IMR-90 (cell line): ENCODE results near the gene GSG1. TPM values are rescaled to one million over a fixed set of nuclear protein-coding genes. Genes with fewer than 3 reads are reported as not detected.
A peak's percentile ranks its signal among the peaks of the same experiment; 100 is the strongest.

Source experiments
- ATAC-seq: fragments of 200-7000 bp; cut with Tn5 transposase; 2 replicates; pipeline ENCODE4 v1.9.1; 2020; ENCODE audit warnings: low read depth, mild to moderate bottlenecking, moderate library complexity
- BruUV-seq: library from RNA; stranded (reverse); fragments of 400-500 nt; replicated peaks from 2 replicates; lab custom pipeline; 2021; lab: Mats Ljungman, UMichigan
- CTCF ChIA-PET: fragments of 300-600 bp; formaldehyde crosslinking; extraction: SDS; loops from one replicate; lab custom pipeline; 2021; ENCODE audit warnings: antibody characterized with exemption; lab: Yijun Ruan, JAX
- POLR2A ChIA-PET: fragments of 300-600 bp; sonication (Branson Sonifier 250); formaldehyde crosslinking; loops from one replicate; lab custom pipeline; 2022; ENCODE audit warnings: antibody characterized with exemption; ENCODE audit not compliant: unreplicated experiment; lab: Charles Lee
- DNase-seq: peaks from one replicate; pipeline ENCODE4 v3.0.0; 2013
- H2AFZ ChIP-seq: replicated peaks from 2 replicates; pipeline ENCODE3; 2013; ENCODE audit warnings: low read length, mild to moderate bottlenecking; ENCODE audit not compliant: poor library complexity
- H2AK5ac ChIP-seq: 2 replicates; pipeline ENCODE4 v1.6.1; 2013; ENCODE audit warnings: low read depth, low read length, inconsistent platforms
- H2AK9ac ChIP-seq: replicated peaks from 2 replicates; pipeline ENCODE3; 2013; ENCODE audit warnings: mild to moderate bottlenecking, low read depth, low read length, moderate library complexity; ENCODE audit not compliant: poor library complexity
- H2BK120ac ChIP-seq: 2 replicates; pipeline ENCODE4 v1.6.1; 2013; ENCODE audit warnings: low read depth, low read length, inconsistent platforms
- H2BK15ac ChIP-seq: 3 replicates; pipeline ENCODE4 v1.6.1; 2013; ENCODE audit warnings: low read depth, low read length, inconsistent platforms
- H2BK20ac ChIP-seq: 2 replicates; pipeline ENCODE4 v1.6.1; 2013; ENCODE audit warnings: low read depth, mild to moderate bottlenecking, inconsistent platforms, low read length, moderate library complexity
- H2BK5ac ChIP-seq: 2 replicates; pipeline ENCODE4 v1.6.1; 2013; ENCODE audit warnings: mild to moderate bottlenecking, low read depth, low read length, inconsistent platforms; ENCODE audit not compliant: poor library complexity, severe bottlenecking
- H3K14ac ChIP-seq: replicated peaks from 2 replicates; pipeline ENCODE4 v1.6.1; 2013; ENCODE audit warnings: low read depth, low read length, inconsistent platforms
- H3K18ac ChIP-seq: 2 replicates; pipeline ENCODE4 v1.6.1; 2013; ENCODE audit warnings: low read depth, low read length, control low read depth
- H3K23ac ChIP-seq: 2 replicates; pipeline ENCODE4 v1.6.1; 2013; ENCODE audit warnings: low read depth, low read length, inconsistent platforms
- H3K27ac ChIP-seq: 2 replicates; pipeline ENCODE4 v1.5.1; 2013; ENCODE audit warnings: mild to moderate bottlenecking, control low read depth, low read length; ENCODE audit not compliant: insufficient read depth
- H3K27me3 ChIP-seq: 2 replicates; pipeline ENCODE4 v1.6.1; 2013; ENCODE audit warnings: low read length; ENCODE audit not compliant: control insufficient read depth, insufficient read depth
- H3K36me3 ChIP-seq: 2 replicates; pipeline ENCODE4 v1.6.1; 2013; ENCODE audit warnings: low read length, mixed read lengths; ENCODE audit not compliant: control insufficient read depth, insufficient read depth
- H3K4ac ChIP-seq: 2 replicates; pipeline ENCODE4 v1.6.1; 2013; ENCODE audit warnings: low read depth, low read length, inconsistent platforms
- H3K4me1 ChIP-seq: 2 replicates; pipeline ENCODE4 v1.6.1; 2013; ENCODE audit warnings: low read length, mixed read lengths; ENCODE audit not compliant: control insufficient read depth, insufficient read depth
- H3K4me2 ChIP-seq: 2 replicates; pipeline ENCODE4 v1.6.1; 2013; ENCODE audit warnings: low read depth, mild to moderate bottlenecking, control low read depth, low read length, moderate library complexity
- H3K4me3 ChIP-seq: 2 replicates; pipeline ENCODE4 v1.5.1; 2013; ENCODE audit warnings: low read depth, mild to moderate bottlenecking, control low read depth, low read length, moderate library complexity; ENCODE audit not compliant: insufficient read depth
- H3K56ac ChIP-seq: 2 replicates; pipeline ENCODE4 v1.6.1; 2013; ENCODE audit warnings: low read length, inconsistent platforms; ENCODE audit not compliant: insufficient read depth; ENCODE audit errors: extremely low read depth
- H3K79me1 ChIP-seq, 2 experiments: 2 replicates each; pipeline ENCODE4 v1.6.1; 2013; ENCODE audit warnings: low read length in 2 of 2, inconsistent platforms in 1 of 2, low read depth in 1 of 2
- H3K9ac ChIP-seq: 2 replicates; pipeline ENCODE4 v1.6.1; 2013; ENCODE audit warnings: low read depth, low read length, control low read depth
- H3K9me1 ChIP-seq: 2 replicates; pipeline ENCODE4 v1.6.1; 2013; ENCODE audit warnings: low read length, inconsistent platforms; ENCODE audit not compliant: insufficient read depth
- H3K9me3 ChIP-seq: 2 replicates; pipeline ENCODE4 v1.6.1; 2013; ENCODE audit warnings: low read length; ENCODE audit not compliant: control insufficient read depth, insufficient read depth
- H4K20me1 ChIP-seq: 2 replicates; pipeline ENCODE4 v1.6.1; 2013; ENCODE audit warnings: low read length, inconsistent platforms; ENCODE audit not compliant: insufficient read depth
- H4K5ac ChIP-seq: 2 replicates; pipeline ENCODE4 v1.6.1; 2013; ENCODE audit warnings: mild to moderate bottlenecking, low read depth, low read length, control low read depth
- H4K8ac ChIP-seq, 2 experiments: 2 replicates each; pipeline ENCODE4 v1.6.1; 2013; ENCODE audit warnings: low read depth in 2 of 2, low read length in 2 of 2, control low read depth in 1 of 2, inconsistent platforms in 1 of 2
- H4K91ac ChIP-seq: 2 replicates; pipeline ENCODE4 v1.6.1; 2013; ENCODE audit warnings: low read depth, low read length, inconsistent platforms; ENCODE audit not compliant: insufficient read depth
- BHLHE40 ChIP-seq: fragments of 150-350 bp; IDR thresholded peaks from 2 replicates; pipeline ENCODE4 v1.6.1; 2016; ENCODE audit warnings: mild to moderate bottlenecking, low read depth, low read length
- CEBPB ChIP-seq: IDR thresholded peaks from 2 replicates; pipeline ENCODE4 v1.6.1; 2012; ENCODE audit warnings: low read depth, low read length, improper control_type of control experiment
- CTCF ChIP-seq: conservative IDR thresholded peaks from 2 replicates; pipeline ENCODE4 v1.5.1; 2012; ENCODE audit warnings: mild to moderate bottlenecking, low read depth, low read length, improper control_type of control experiment
- ELK1 ChIP-seq: fragments of 150-350 bp; IDR thresholded peaks from 2 replicates; pipeline ENCODE4 v1.6.1; 2016; ENCODE audit warnings: low read depth, mild to moderate bottlenecking, low read length, moderate library complexity, borderline replicate concordance
- FOS ChIP-seq: fragments of 150-350 bp; IDR thresholded peaks from 2 replicates; pipeline ENCODE4 v1.6.1; 2016; ENCODE audit warnings: low read depth, low read length
- MAFK ChIP-seq: IDR thresholded peaks from 2 replicates; pipeline ENCODE4 v1.6.1; 2012; ENCODE audit warnings: low read depth, low read length, improper control_type of control experiment
- MAZ ChIP-seq: IDR thresholded peaks from 2 replicates; pipeline ENCODE4 v1.6.1; 2012; ENCODE audit warnings: low read depth, mild to moderate bottlenecking, low read length, improper control_type of control experiment, moderate library complexity, borderline replicate concordance
- POLR2A ChIP-seq: IDR thresholded peaks from 2 replicates; pipeline ENCODE4 v1.6.1; 2012; ENCODE audit warnings: mild to moderate bottlenecking, low read depth, low read length
- RAD21 ChIP-seq: IDR thresholded peaks from 2 replicates; pipeline ENCODE4 v1.6.1; 2012; ENCODE audit warnings: low read length, improper control_type of control experiment
- RFX5 ChIP-seq: IDR thresholded peaks from 2 replicates; pipeline ENCODE4 v1.8.0; 2012; ENCODE audit warnings: low read depth, mild to moderate bottlenecking, low read length, moderate library complexity
- SMC3 ChIP-seq: fragments of 150-350 bp; IDR thresholded peaks from 2 replicates; pipeline ENCODE4 v1.6.1; 2016; ENCODE audit warnings: low read depth, mild to moderate bottlenecking, antibody characterized with exemption, low read length, moderate library complexity
- USF2 ChIP-seq: fragments of 150-350 bp; IDR thresholded peaks from 2 replicates; pipeline ENCODE4 v1.6.1; 2017; ENCODE audit warnings: mild to moderate bottlenecking, antibody characterized with exemption, low read length, low read depth
- WGBS, 2 experiments: methylation state at CpG; one replicate each; pipeline versions ENCODE4 v1.1.5 to v1.1.7; 2013; ENCODE audit warnings: missing lambda C conversion rate in 2 of 2; ENCODE audit not compliant: insufficient read length in 1 of 2; ENCODE audit errors: extremely low coverage in 2 of 2; 5-methylcytosine and 5-hydroxymethylcytosine counted together
- dilution Hi-C: fragments of 300-500 bp; cut with HindIII; formaldehyde crosslinking; loops from one replicate; pipeline ENCODE4 v1.14.3; 2018; ENCODE audit warnings: low sequenced_read_pairs; ENCODE audit not compliant: unreplicated experiment
- in situ Hi-C: fragments of 300-500 bp; cut with MboI; formaldehyde crosslinking; loops from 3 replicates; pipeline ENCODE4 v1.14.3; 2019; ENCODE audit warnings: low sequenced_read_pairs, inconsistent platforms, mixed read lengths
- intact Hi-C: fragments of 100-400 bp; cut with micrococcal nuclease; formaldehyde crosslinking; loops from 2 replicates; pipeline ENCODE4 v1.10.0; 2022
- polyA plus RNA-seq, 3 experiments: library from polyadenylated mRNA; depleted of rRNA; stranded (reverse); fragments of >200 nt; gene quantifications; 2 replicates each; pipeline ENCODE4 v1.2.3, GENCODE V29; 2012; ENCODE audit warnings: low replicate concordance in 1 of 3
- total RNA-seq: library from RNA; depleted of rRNA; stranded (reverse); fragments of >200 nt; gene quantifications from 2 replicates; pipeline ENCODE4 v1.2.3, GENCODE V29; 2012

The GSG1 gene
- total and polyA plus RNA-seq, 2 of the 4 experiments (the other 2 are of a cell fraction): 1.8 to 2.9 TPM

- no peak overlapping the region for H2AK9ac ChIP-seq
- ATAC-seq (no peak), DNase-seq (no peak)
- no peak overlapping the region for H2BK15ac ChIP-seq
- peaks cover under 1% of the 10 kb centered on the region for H3K9me3 ChIP-seq
- H2BK20ac ChIP-seq: no peak overlapping the region
- TF ChIP-seq FOS (no peak), POLR2A (no peak), ELK1 (no peak), MAZ (no peak), MAFK (no peak), RFX5 (no peak), CTCF (no peak), USF2 (no peak), RAD21 (no peak), CEBPB (no peak), SMC3 (no peak), BHLHE40 (no peak)
- no peak overlapping the region for H3K4ac ChIP-seq
- dilution Hi-C loops: no loop called here
- H3K9me1 ChIP-seq: 0 out of 2 replicates have a peak, but pooled peaks cover 2% of the 10 kb centered on the region
- H4K8ac ChIP-seq: no peak overlapping the region
- no peak overlapping the region for H3K18ac ChIP-seq
- no peaks in the 10 kb centered on the region for H3K79me1 ChIP-seq
- H2BK5ac ChIP-seq: no peak overlapping the region
- no peak overlapping the region for H3K56ac ChIP-seq
- no peak overlapping the region for H2BK120ac ChIP-seq
- no peak overlapping the region for H4K91ac ChIP-seq
- H3K14ac ChIP-seq: no peak overlapping the region
- no peak overlapping the region for H3K4me3 ChIP-seq
- in situ Hi-C loops: no loop called here
- no TSS peak for BruUV-seq
- H3K9ac ChIP-seq: no peak overlapping the region
- no peaks in the 10 kb centered on the region for H4K20me1 ChIP-seq
- no peak overlapping the region for H3K4me2 ChIP-seq
- H3K27ac ChIP-seq: no peak overlapping the region
- H4K5ac ChIP-seq: no peak overlapping the region
- WGBS, 2 experiments: 83% methylated on average over 1 of the region's 6 CpGs; no CpG with 5 or more reads in 1 of the 2 experiments
- intact Hi-C loops: no loop called here
- no peak overlapping the region for H2AK5ac ChIP-seq
- H3K27me3 ChIP-seq: no peaks in the 10 kb centered on the region
- no peak overlapping the region for H3K23ac ChIP-seq
- ChIA-PET CTCF (no interaction called here), POLR2A (no interaction called here)
- H3K36me3 ChIP-seq: no peaks in the 10 kb centered on the region
- H3K4me1 ChIP-seq: peaks cover 2% of the 10 kb centered on the region; the same call in 1 of the 2 replicates
- peak overlapping the region; percentile 41 for H2AFZ ChIP-seq
These were observed 13.6 kb upstream of the GSG1 start for GRCh38 chr12:13117029-13117428.
